Muscle layer of duodenum (tissue), 2 donors: ENCODE data around the gene OSBPL10.

ENCODE experiments used
- H3K27ac ChIP-seq: one replicate; pipeline ENCODE4 v1.7.0; 2013; ENCODE audit warnings: mild to moderate bottlenecking, low read length
- H3K27me3 ChIP-seq: one replicate; pipeline ENCODE4 v1.7.0; 2013; ENCODE audit warnings: low read depth, mild to moderate bottlenecking, control low read depth, low read length
- H3K36me3 ChIP-seq, 2 donors: one replicate each; pipeline ENCODE4 v1.7.0; 2013; ENCODE audit warnings: low read length in 2 of 2, control low read depth in 1 of 2, mild to moderate bottlenecking in 1 of 2; ENCODE audit not compliant: insufficient read depth in 2 of 2, control insufficient read depth in 1 of 2
- H3K4me1 ChIP-seq, 2 donors: one replicate each; pipeline ENCODE4 v1.7.0; 2013; ENCODE audit warnings: low read length in 2 of 2, mild to moderate bottlenecking in 2 of 2, control low read depth in 1 of 2, moderate library complexity in 1 of 2; ENCODE audit not compliant: insufficient read depth in 2 of 2, control insufficient read depth in 1 of 2
- H3K4me3 ChIP-seq, 2 donors: one replicate each; pipeline ENCODE4 v1.7.0; 2013; ENCODE audit warnings: low read length in 2 of 2, low read depth in 1 of 2, mild to moderate bottlenecking in 1 of 2
- H3K9me3 ChIP-seq, 2 donors: one replicate each; pipeline ENCODE4 v1.7.0; 2013; ENCODE audit warnings: low read length in 2 of 2, control low read depth in 1 of 2, mild to moderate bottlenecking in 1 of 2; ENCODE audit not compliant: control insufficient read depth in 1 of 2
- donor health status: healthy.

Gene OSBPL10

GRCh38 chr3:31621314-31621713, 359.7 kb downstream of the OSBPL10 start:
- H3K36me3 ChIP-seq = peaks cover 29 to 35% of the 10 kb centered on the region in 2 donors
- H3K4me1 ChIP-seq = peaks cover 0 to 5% of the 10 kb centered on the region in 2 donors
- H3K9me3 ChIP-seq = no peaks in the 10 kb centered on the region
- no peak overlapping the region for H3K4me3 ChIP-seq
- H3K27ac ChIP-seq = no peak overlapping the region
- no peaks in the 10 kb centered on the region for H3K27me3 ChIP-seq

DNA sequence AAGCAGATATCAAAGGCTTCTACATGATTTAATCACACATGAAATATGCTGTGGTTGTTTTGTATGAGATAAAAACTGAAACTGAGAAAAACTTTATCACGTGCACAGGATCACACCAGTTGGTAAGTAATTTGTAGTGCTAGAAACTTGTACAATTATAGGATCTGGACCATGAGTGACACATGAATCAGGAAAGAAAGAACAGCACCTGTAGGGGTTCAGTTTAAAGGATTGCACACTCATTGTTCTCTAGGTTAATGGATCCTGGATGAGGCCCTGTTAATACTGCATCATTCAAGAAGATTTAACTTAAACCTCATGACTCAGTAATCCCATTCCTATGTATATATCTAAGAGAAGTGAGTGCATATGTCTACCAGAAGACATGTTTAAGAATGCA, 360.4 kb downstream of the OSBPL10 start:
- no peaks in the 10 kb centered on the region for H3K27me3 ChIP-seq
- H3K4me3 ChIP-seq = no peak overlapping the region
- H3K4me1 ChIP-seq = peaks cover 0 to 9% of the 10 kb centered on the region in 2 donors
- no peaks in the 10 kb centered on the region for H3K9me3 ChIP-seq
- no peak overlapping the region for H3K27ac ChIP-seq
- H3K36me3 ChIP-seq = peaks cover 28 to 29% of the 10 kb centered on the region in 2 donors

DNA sequence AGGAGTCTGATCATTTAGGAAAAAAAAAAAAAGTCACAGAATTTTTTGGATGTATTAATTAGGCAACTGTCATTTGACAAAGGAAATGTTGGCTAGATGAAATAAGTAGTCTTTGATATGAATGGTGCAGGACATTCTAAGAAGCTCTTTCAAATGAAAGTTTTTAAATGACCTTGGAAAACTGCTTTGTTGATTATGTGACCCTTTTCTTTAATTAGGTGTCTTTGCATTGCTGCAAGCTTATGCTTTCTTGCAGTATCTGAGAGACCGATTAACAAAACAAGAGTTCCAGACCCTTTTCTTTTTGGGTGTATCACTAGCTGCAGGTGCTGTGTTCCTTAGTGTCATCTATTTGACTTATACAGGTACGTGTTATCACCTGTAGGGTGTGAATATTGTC, 364.4 kb downstream of the OSBPL10 start:
- no peak overlapping the region for H3K4me3 ChIP-seq
- no peaks in the 10 kb centered on the region for H3K9me3 ChIP-seq
- no peak overlapping the region for H3K27ac ChIP-seq
- peaks cover 0 to 13% of the 10 kb centered on the region in 2 donors for H3K4me1 ChIP-seq
- H3K36me3 ChIP-seq = peaks cover 11 to 20% of the 10 kb centered on the region in 2 donors
- H3K27me3 ChIP-seq = no peaks in the 10 kb centered on the region

DNA sequence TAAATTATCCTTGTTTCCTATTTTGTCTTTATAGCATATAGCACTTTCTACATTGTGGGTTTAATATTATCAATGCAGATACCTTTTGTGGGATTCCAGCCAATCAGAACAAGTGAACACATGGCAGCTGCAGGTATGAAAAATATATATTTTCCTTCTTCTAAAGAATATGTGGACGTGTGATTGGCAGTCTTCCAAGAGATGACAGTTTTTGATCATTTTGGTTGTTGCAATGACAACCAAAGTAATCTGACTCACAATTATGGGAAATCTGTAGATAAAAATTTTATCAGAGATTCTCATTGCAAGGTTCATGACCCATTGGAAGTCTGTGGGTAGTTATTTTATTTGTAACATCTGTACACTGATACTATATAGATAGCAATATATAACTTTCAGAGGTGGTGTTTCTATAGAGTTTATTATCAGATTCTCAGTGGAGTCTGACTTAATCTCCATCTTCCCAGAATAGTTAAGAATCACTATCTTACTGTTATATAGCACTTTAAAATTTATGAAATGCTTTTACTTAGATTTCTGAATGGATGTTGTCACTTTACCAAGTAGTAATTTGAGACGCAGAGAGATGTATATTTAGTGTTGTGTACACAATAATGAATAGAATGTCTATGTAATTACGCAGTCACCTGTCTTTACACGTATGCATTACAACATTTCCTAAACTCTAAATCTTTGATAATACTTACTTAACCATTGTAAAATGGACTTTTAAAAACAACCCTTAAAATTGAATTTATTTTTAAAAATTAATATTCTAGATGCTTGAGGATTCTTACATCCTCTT, 365.8 kb downstream of the OSBPL10 start:
- Histone ChIP-seq H3K9me3 (no peaks in the 10 kb centered on the region), H3K36me3 (peaks cover 11 to 18% of the 10 kb centered on the region in 2 donors), H3K27ac (no peak overlapping the region), H3K4me1 (peaks cover 0 to 15% of the 10 kb centered on the region in 2 donors), H3K27me3 (no peaks in the 10 kb centered on the region), H3K4me3 (no peak overlapping the region)

DNA sequence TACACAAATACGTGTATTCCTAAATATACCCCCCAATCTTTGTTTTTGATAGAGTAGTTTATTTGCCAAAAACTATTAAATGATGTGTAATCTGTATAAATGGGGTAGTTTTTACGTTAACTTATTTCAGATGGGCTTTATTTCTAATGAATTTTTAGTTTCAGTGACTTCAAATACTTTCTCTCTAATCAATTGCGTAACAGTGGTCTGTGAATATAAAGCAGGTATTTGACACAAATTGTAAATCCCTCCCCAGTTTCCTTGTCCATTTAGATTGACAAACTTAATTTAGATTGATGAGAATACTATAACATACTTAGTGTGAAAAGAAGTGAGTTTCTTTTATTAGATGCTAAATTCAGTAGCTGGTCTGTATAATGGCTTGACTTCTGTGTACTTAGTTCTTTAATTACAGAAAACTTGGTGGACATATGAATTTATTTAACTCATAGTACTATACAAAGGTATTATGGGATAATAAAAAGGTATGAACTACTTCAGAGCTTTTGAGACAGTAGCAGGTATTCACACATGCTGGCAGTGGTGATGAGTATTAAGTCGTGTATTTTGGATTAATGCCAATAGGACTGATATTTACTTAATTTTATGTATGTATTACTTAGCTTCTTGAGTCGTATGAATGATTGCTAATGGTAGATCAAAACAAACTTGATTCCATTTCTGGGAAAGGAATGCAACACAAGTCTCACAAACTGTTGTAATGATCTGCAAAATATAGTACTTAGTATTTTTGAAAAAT, 366.7 kb downstream of the OSBPL10 start:
- Histone ChIP-seq H3K27ac (no peak overlapping the region), H3K9me3 (no peaks in the 10 kb centered on the region), H3K36me3 (peaks cover 10 to 12% of the 10 kb centered on the region in 2 donors), H3K4me3 (no peak overlapping the region), H3K4me1 (peaks cover 0 to 18% of the 10 kb centered on the region in 2 donors), H3K27me3 (no peaks in the 10 kb centered on the region)

GRCh38 chr3:31613654-31614053, 367.4 kb downstream of the OSBPL10 start:
- Histone ChIP-seq H3K27ac (no peak overlapping the region), H3K36me3 (peaks cover 4 to 6% of the 10 kb centered on the region in 2 donors), H3K27me3 (no peaks in the 10 kb centered on the region), H3K4me3 (no peak overlapping the region), H3K9me3 (no peaks in the 10 kb centered on the region), H3K4me1 (peaks cover 0 to 18% of the 10 kb centered on the region in 2 donors)

- H3K4me3 ChIP-seq = no peak overlapping the region
These were observed 367.9 kb downstream of the OSBPL10 start for GRCh38 chr3:31613177-31613576.

More at GRCh38 chr3:31613177-31613576, 367.9 kb downstream of the OSBPL10 start:
- Histone ChIP-seq H3K27ac (no peak overlapping the region), H3K9me3 (no peaks in the 10 kb centered on the region), H3K36me3 (peaks cover 4 to 6% of the 10 kb centered on the region in 2 donors), H3K4me1 (peaks cover 0 to 18% of the 10 kb centered on the region in 2 donors), H3K27me3 (no peaks in the 10 kb centered on the region)
